IMR-90 (cell line): Measurements from ENCODE around the gene ALK.

Experiments used
- BHLHE40 ChIP-seq: fragments of 150-350 bp; IDR thresholded peaks from 2 replicates; pipeline ENCODE4 v1.6.1; 2016; ENCODE audit warnings: mild to moderate bottlenecking, low read depth, low read length
- CHD1 ChIP-seq: IDR thresholded peaks from 2 replicates; pipeline ENCODE4 v1.6.1; 2012; ENCODE audit warnings: low read depth, low read length, improper control_type of control experiment
- CTCF ChIP-seq: conservative IDR thresholded peaks from 2 replicates; pipeline ENCODE4 v1.5.1; 2012; ENCODE audit warnings: mild to moderate bottlenecking, low read depth, low read length, improper control_type of control experiment
- ELK1 ChIP-seq: fragments of 150-350 bp; IDR thresholded peaks from 2 replicates; pipeline ENCODE4 v1.6.1; 2016; ENCODE audit warnings: low read depth, mild to moderate bottlenecking, low read length, moderate library complexity, borderline replicate concordance
- POLR2A ChIP-seq: IDR thresholded peaks from 2 replicates; pipeline ENCODE4 v1.6.1; 2012; ENCODE audit warnings: mild to moderate bottlenecking, low read depth, low read length
- RAD21 ChIP-seq: IDR thresholded peaks from 2 replicates; pipeline ENCODE4 v1.6.1; 2012; ENCODE audit warnings: low read length, improper control_type of control experiment
- RCOR1 ChIP-seq: IDR thresholded peaks from 2 replicates; pipeline ENCODE4 v1.6.1; 2012; ENCODE audit warnings: mild to moderate bottlenecking, low read length, improper control_type of control experiment; ENCODE audit not compliant: insufficient replicate concordance
- RFX5 ChIP-seq: IDR thresholded peaks from 2 replicates; pipeline ENCODE4 v1.8.0; 2012; ENCODE audit warnings: low read depth, mild to moderate bottlenecking, low read length, moderate library complexity
- TF ChIP-seq, protein P1 (sequence below): fragments of 150-350 bp; IDR thresholded peaks from 2 replicates; pipeline ENCODE4 v1.6.1; 2017; ENCODE audit warnings: mild to moderate bottlenecking, antibody characterized with exemption, low read length, low read depth

- TF ChIP-seq POLR2A = no peak
- TF ChIP-seq CTCF = no peak
- TF ChIP-seq, protein P1, sequence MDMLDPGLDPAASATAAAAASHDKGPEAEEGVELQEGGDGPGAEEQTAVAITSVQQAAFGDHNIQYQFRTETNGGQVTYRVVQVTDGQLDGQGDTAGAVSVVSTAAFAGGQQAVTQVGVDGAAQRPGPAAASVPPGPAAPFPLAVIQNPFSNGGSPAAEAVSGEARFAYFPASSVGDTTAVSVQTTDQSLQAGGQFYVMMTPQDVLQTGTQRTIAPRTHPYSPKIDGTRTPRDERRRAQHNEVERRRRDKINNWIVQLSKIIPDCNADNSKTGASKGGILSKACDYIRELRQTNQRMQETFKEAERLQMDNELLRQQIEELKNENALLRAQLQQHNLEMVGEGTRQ = no peak
- TF ChIP-seq RFX5 = no peak
- TF ChIP-seq ELK1 = no peak
- TF ChIP-seq RCOR1 = no peak
- no peak for TF ChIP-seq RAD21
- no peak for TF ChIP-seq BHLHE40
- TF ChIP-seq CHD1 = no peak
Observed at GRCh38 chr2:29240601-29241000, 680.8 kb downstream of the ALK start.
